ENCODE data around the gene SPSB3.
"Not testable (repeated sequence)": the region's sequence is repeated elsewhere in the genome, so short reads cannot be mapped to it uniquely, and the experiment has no call there.

Gene SPSB3

GRCh38 chr16:1816396-1817275, 34.3 kb upstream of the SPSB3 start:
- DNase-seq: no peak

- no peak for DNase-seq
Observed at GRCh38 chr16:1815461-1815860, 33.1 kb upstream of the SPSB3 start.

- DNase-seq: peak in 2 of 5 experiments; percentile 30 to 56
Observed at GRCh38 chr16:1812732-1813163, 30.4 kb upstream of the SPSB3 start.

- DNase-seq: no peak
Observed at GRCh38 chr16:1810536-1810935, 28.2 kb upstream of the SPSB3 start.

GRCh38 chr16:1810106-1810505, 27.7 kb upstream of the SPSB3 start:
- DNase-seq: no peak

GRCh38 chr16:1809281-1809801, 27.0 kb upstream of the SPSB3 start:
- DNase-seq: no peak

- no peak for DNase-seq
Observed at GRCh38 chr16:1808691-1809090, 26.3 kb upstream of the SPSB3 start.

- no peak for DNase-seq
Observed at GRCh38 chr16:1807626-1808025, 25.3 kb upstream of the SPSB3 start.

GRCh38 chr16:1800701-1801100, 18.3 kb upstream of the SPSB3 start:
- DNase-seq: no peak

- not testable (repeated sequence) for DNase-seq
Observed at GRCh38 chr16:1799263-1799662, 16.9 kb upstream of the SPSB3 start.

GRCh38 chr16:1794908-1795666, 12.7 kb upstream of the SPSB3 start:
- no peak for DNase-seq

- DNase-seq: no peak
Observed at GRCh38 chr16:1794221-1794871, 12.0 kb upstream of the SPSB3 start.

GRCh38 chr16:1793578-1794220, 11.3 kb upstream of the SPSB3 start, which contains the start of gene IGFALS:
IGFALS (minus strand) TSS chr16:1793705; CDS start chr16:1793652, 53 bp downstream.
- no peak for DNase-seq

- DNase-seq: no peak
Observed at GRCh38 chr16:1792836-1793577, 10.6 kb upstream of the SPSB3 start.

GRCh38 chr16:1791943-1792812, 9.8 kb upstream of the SPSB3 start:
- DNase-seq: no peak

GRCh38 chr16:1791256-1791942, 9.0 kb upstream of the SPSB3 start:
- peak in 1 of 5 experiments; percentile 48 for DNase-seq

- DNase-seq: no peak
Observed at GRCh38 chr16:1790611-1791255, 8.4 kb upstream of the SPSB3 start.

- DNase-seq: no peak
Observed at GRCh38 chr16:1790261-1790610, 7.9 kb upstream of the SPSB3 start.

GRCh38 chr16:1789643-1790045, 7.3 kb upstream of the SPSB3 start:
- DNase-seq: no peak

GRCh38 chr16:1788708-1789100, 6.3 kb upstream of the SPSB3 start:
- DNase-seq: no peak

Measured in T-helper 2 cell (primary cell).